Keratinocyte (primary cell): ENCODE data around the gene HSP90B1. TPM values are rescaled to one million over a fixed set of nuclear protein-coding genes. Genes with fewer than 3 reads are reported as not detected.

ENCODE experiments used
- DNase-seq: peaks from one replicate; pipeline ENCODE4 v3.0.0-alpha.2; 2011; ENCODE audit warnings: low read depth, missing footprints, low spot score
- FAIRE-seq: peaks from 2 replicates; lab custom pipeline; 2011; peaks lifted over from hg19 to GRCh38; lab: Jason Lieb, UNC
- H2AFZ ChIP-seq: 2 replicates; pipeline ENCODE4 v1.6.0; 2012; ENCODE audit warnings: low read length, control low read depth, inconsistent platforms; ENCODE audit not compliant: control insufficient read depth
- H3K27ac ChIP-seq: 2 replicates; pipeline ENCODE4 v1.5.1; 2011; ENCODE audit warnings: low read length; ENCODE audit not compliant: control insufficient read depth, insufficient read depth
- H3K27me3 ChIP-seq: 3 replicates; pipeline ENCODE4 v1.6.0; 2011; ENCODE audit warnings: low read length; ENCODE audit not compliant: control insufficient read depth, insufficient read depth; ENCODE audit errors: extremely low read depth
- H3K36me3 ChIP-seq, 2 experiments: 2 replicates in 1 of 2; 3 replicates in 1 of 2; pipeline ENCODE4 v1.5.1; 2011; ENCODE audit warnings: low read length in 2 of 2, mild to moderate bottlenecking in 1 of 2; ENCODE audit not compliant: control insufficient read depth in 2 of 2, insufficient read depth in 2 of 2; ENCODE audit errors: extremely low read depth in 1 of 2
- H3K4me1 ChIP-seq: 3 replicates; pipeline ENCODE4 v1.5.1; 2011; ENCODE audit warnings: low read length; ENCODE audit not compliant: control insufficient read depth, insufficient read depth; ENCODE audit errors: extremely low read depth
- H3K4me2 ChIP-seq: 3 replicates; pipeline ENCODE4 v1.6.0; 2011; ENCODE audit warnings: low read depth, low read length; ENCODE audit not compliant: control insufficient read depth, insufficient read depth; ENCODE audit errors: extremely low read depth
- H3K4me3 ChIP-seq, 3 experiments: fragments of 200-600 bp in 1 of 3; sonication (generic) in 1 of 3; 2 replicates in 2 of 3; 3 replicates in 1 of 3; pipeline ENCODE4 v1.5.1; 2011 to 2016; ENCODE audit warnings: low read length in 3 of 3, mild to moderate bottlenecking in 3 of 3, control low read depth in 2 of 3, inconsistent platforms in 1 of 3, low read depth in 1 of 3, mixed read lengths in 1 of 3, mixed run types in 1 of 3, moderate library complexity in 1 of 3; ENCODE audit not compliant: control insufficient read depth in 2 of 3, insufficient read depth in 2 of 3; ENCODE audit errors: extremely low read depth in 1 of 3
- H3K79me2 ChIP-seq: 2 replicates; pipeline ENCODE4 v1.6.0; 2012; ENCODE audit warnings: low read length; ENCODE audit not compliant: control insufficient read depth, insufficient read depth
- H3K9ac ChIP-seq: 3 replicates; pipeline ENCODE4 v1.6.0; 2011; ENCODE audit warnings: low read length; ENCODE audit not compliant: control insufficient read depth, insufficient read depth; ENCODE audit errors: extremely low read depth
- H3K9me1 ChIP-seq: 3 replicates; pipeline ENCODE4 v1.6.0; 2011; ENCODE audit warnings: low read length; ENCODE audit not compliant: control insufficient read depth, insufficient read depth; ENCODE audit errors: extremely low read depth
- H3K9me3 ChIP-seq: 2 replicates; pipeline ENCODE4 v1.5.1; 2012; ENCODE audit warnings: low read depth, low read length; ENCODE audit not compliant: control insufficient read depth
- H4K20me1 ChIP-seq: 3 replicates; pipeline ENCODE4 v1.6.0; 2011; ENCODE audit warnings: low read length; ENCODE audit not compliant: control insufficient read depth, insufficient read depth; ENCODE audit errors: extremely low read depth
- EZH2 ChIP-seq: IDR thresholded peaks from one replicate; pipeline ENCODE4 v1.6.1; 2012; ENCODE audit warnings: inconsistent platforms, mild to moderate bottlenecking, low read length, moderate library complexity
- dilution Hi-C: fragments of 300-500 bp; cut with MboI; formaldehyde crosslinking; loops from one replicate; pipeline ENCODE4 v1.7.0; 2020; ENCODE audit warnings: low sequenced_read_pairs; ENCODE audit not compliant: extremely low pct_ligation_motif_present
- polyA plus RNA-seq, 5 experiments: library from polyadenylated mRNA; depleted of rRNA in 3 of 5; stranded (reverse) in 3 of 5; stranded (forward) in 1 of 5; unstranded in 1 of 5; fragments of >200 nt; gene quantifications; 1 replicate in 1 of 5; 2 replicates in 3 of 5; 3 replicates in 1 of 5; pipeline versions ENCODE4 v1.2.1 to v1.2.3, GENCODE V29; 2011 to 2012; ENCODE audit warnings: missing spikeins in 2 of 5, low read depth in 1 of 5, low replicate concordance in 1 of 5
- TF ChIP-seq, protein P1 (sequence below), 3 experiments: IDR thresholded peaks in 1 of 3; conservative IDR thresholded peaks in 1 of 3; optimal IDR thresholded peaks in 1 of 3; 2 replicates in 2 of 3; 3 replicates in 1 of 3; pipeline versions ENCODE3 to v1.5.1; 2011; ENCODE audit warnings: low read length in 3 of 3, mild to moderate bottlenecking in 3 of 3, moderate library complexity in 2 of 3, control low read depth in 1 of 3, inconsistent platforms in 1 of 3; ENCODE audit not compliant: insufficient read depth in 2 of 3; ENCODE audit errors: extremely low read depth in 1 of 3

HSP90B1 gene
- polyA plus RNA-seq, 1 donor (not counting 4 experiments of a cell fraction or from before 2014, with no cell fraction given) = 954 TPM

DNA sequence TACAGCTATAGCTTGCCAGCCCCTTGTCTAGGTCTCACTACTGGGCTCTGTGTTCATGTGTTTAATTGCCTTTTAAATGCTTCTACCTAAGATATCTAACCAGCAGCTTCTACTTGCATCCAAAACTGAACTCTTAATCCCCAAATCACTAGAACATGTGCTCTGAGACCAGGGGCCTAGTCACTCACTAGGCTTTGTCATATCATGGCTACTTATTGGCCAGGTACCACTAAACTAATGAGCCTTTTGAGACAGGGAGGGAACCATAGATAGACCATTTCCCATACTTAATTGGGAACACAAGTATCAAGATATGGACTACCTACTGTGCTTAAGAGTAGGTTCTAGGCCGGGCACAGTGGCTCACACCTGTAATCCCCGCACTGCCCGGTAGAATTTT is 6.5 kb downstream of the HSP90B1 start:
- H4K20me1 ChIP-seq = peaks cover 11% of the 10 kb centered on the region
- H3K27ac ChIP-seq = no peak overlapping the region
- H3K9me3 ChIP-seq = no peaks in the 10 kb centered on the region
- H3K79me2 ChIP-seq = peaks cover 60% of the 10 kb centered on the region
- peaks cover 27 to 41% of the 10 kb centered on the region in 2 experiments for H3K36me3 ChIP-seq
- no peak for DNase-seq
- no peaks in the 10 kb centered on the region for H3K27me3 ChIP-seq
- H3K9me1 ChIP-seq = no peaks in the 10 kb centered on the region
- TF ChIP-seq EZH2 = no peak
- TF ChIP-seq, protein P1, sequence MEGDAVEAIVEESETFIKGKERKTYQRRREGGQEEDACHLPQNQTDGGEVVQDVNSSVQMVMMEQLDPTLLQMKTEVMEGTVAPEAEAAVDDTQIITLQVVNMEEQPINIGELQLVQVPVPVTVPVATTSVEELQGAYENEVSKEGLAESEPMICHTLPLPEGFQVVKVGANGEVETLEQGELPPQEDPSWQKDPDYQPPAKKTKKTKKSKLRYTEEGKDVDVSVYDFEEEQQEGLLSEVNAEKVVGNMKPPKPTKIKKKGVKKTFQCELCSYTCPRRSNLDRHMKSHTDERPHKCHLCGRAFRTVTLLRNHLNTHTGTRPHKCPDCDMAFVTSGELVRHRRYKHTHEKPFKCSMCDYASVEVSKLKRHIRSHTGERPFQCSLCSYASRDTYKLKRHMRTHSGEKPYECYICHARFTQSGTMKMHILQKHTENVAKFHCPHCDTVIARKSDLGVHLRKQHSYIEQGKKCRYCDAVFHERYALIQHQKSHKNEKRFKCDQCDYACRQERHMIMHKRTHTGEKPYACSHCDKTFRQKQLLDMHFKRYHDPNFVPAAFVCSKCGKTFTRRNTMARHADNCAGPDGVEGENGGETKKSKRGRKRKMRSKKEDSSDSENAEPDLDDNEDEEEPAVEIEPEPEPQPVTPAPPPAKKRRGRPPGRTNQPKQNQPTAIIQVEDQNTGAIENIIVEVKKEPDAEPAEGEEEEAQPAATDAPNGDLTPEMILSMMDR (optimal IDR thresholded peaks at IDR 0.05 in 1 of 3, IDR thresholded peaks at IDR 0.05 in 1 of 3, conservative IDR thresholded peaks at IDR 0.05 in 1 of 3; ENCODE audit: extremely low read depth in 1 of 3, insufficient read depth in 2 of 3, low read length in 3 of 3) = no peak
- H3K4me3 ChIP-seq = no peak overlapping the region
- no peak overlapping the region for H2AFZ ChIP-seq
- no peak overlapping the region for H3K9ac ChIP-seq
- dilution Hi-C loops = no loop called here
- FAIRE-seq = no peak
- no peak overlapping the region for H3K4me2 ChIP-seq
- peaks cover 14% of the 10 kb centered on the region for H3K4me1 ChIP-seq

DNA sequence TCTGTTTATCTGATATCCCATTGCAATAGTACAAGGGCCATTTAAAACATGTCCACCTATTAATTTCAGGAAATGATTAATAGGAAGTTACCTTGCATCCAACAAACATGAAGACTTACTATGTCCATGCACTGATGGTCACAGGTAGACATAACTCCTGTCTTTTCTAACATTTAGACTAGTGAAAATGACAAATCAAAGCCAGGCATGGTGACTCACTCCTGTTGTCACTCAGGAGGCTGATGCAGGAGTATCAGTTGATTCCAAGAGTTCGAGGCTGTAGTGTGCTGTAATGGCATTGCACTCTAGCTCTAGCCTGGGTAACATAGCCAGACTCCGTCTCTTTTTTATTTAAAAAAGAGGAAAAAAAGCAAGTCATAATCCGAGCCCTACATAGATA is 14.8 kb downstream of the HSP90B1 start:
- no peak overlapping the region for H2AFZ ChIP-seq
- no peak overlapping the region for H3K27ac ChIP-seq
- TF ChIP-seq EZH2 = no peak
- TF ChIP-seq, protein P1 (optimal IDR thresholded peaks at IDR 0.05 in 1 of 3, IDR thresholded peaks at IDR 0.05 in 1 of 3, conservative IDR thresholded peaks at IDR 0.05 in 1 of 3; ENCODE audit: extremely low read depth in 1 of 3, insufficient read depth in 2 of 3, low read length in 3 of 3) = no peak
- H3K4me3 ChIP-seq = no peak overlapping the region
- no peak overlapping the region for H3K4me2 ChIP-seq
- no peaks in the 10 kb centered on the region for H3K9me1 ChIP-seq
- no peak for FAIRE-seq
- no peaks in the 10 kb centered on the region for H3K27me3 ChIP-seq
- no peaks in the 10 kb centered on the region for H3K4me1 ChIP-seq
- no peaks in the 10 kb centered on the region for H3K9me3 ChIP-seq
- H4K20me1 ChIP-seq = peaks cover 6% of the 10 kb centered on the region
- peaks cover 8% of the 10 kb centered on the region for H3K79me2 ChIP-seq
- no peak for DNase-seq
- peaks cover 31 to 58% of the 10 kb centered on the region in 2 experiments for H3K36me3 ChIP-seq
- dilution Hi-C loops = no loop called here
- no peak overlapping the region for H3K9ac ChIP-seq
